HG02970 (cell line): Measurements from ENCODE around the gene RAB40A.
"Not testable (repeated sequence)": the region's sequence is repeated elsewhere in the genome, so short reads cannot be mapped to it uniquely, and the experiment has no call there.

ENCODE experiments used
- ATAC-seq: cut with Tn5 transposase; IDR thresholded peaks from one replicate; pipeline ENCODE4 v1.9.1; 2021; ENCODE audit warnings: mild to moderate bottlenecking, moderate library complexity, moderate number of reproducible peaks; ENCODE audit not compliant: unreplicated experiment, low FRiP score

RAB40A gene

DNA sequence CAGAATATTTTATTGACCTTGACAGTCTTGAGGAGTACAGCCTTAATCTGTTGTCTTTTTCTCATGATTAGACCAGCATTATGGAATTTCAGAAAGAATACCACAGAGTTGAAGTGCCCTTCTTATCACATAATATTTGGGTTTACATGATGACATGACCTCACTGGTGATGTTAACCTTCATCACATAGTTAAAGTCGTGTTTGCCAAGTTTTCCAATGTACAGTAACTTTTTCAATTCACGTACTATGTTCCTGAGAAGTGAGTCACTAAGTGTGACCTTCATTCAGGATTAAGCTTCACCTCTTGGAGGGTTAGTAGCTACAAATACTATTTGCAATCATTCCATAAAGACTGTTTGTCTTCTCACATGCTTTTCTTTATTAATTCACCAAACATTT, 52.1 kb downstream of the RAB40A start:
- ATAC-seq, result no peak

DNA sequence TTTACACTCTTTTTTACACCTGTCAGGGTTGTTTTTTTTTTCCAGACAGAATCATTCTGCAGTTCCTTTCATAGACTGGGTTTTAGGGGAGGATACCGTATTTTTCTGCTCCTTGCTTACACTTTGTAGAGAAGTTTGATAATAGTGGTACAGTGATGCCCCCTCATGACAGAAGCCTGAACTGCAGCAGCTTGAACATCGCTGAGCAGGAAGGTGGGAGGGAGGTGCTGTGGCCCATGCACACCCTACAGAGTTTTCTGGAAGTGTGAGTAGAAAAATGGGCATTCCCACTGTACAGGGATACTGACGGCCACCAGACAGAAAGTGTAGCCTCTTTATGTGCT, 54.5 kb downstream of the RAB40A start:
- peak; percentile 80 for ATAC-seq

DNA sequence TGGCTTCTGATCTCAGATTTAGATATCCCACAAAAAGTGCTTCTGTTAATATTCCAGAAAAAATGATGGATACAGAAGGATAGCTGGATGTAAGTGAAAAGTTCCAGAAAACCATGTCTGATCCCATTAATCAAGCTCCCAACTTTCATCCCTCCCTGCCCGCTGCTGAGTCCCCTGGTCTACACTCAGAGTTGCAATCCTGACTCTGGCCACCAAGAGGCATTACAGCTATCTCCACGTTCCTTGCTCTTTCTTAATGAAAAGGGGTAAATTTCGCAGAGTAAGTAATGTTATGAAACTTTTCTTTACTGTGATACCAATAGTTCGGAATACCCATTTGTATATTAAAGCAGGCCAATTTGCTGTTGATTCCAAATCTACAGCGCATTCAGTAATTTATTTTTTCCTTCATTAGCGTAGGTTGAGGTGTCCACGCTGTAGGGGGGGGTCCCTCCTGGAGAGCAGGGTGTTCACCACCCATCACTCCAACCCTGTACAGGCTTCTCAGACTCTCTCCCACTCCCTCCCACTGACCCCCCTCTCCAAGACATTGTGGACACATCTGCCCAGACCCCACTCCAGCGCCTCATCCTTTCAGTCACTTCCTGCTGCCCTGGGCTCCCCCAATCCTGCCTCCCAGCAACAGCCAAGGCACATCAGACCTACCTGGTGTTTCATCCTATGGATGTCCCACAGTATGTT, 55.1 kb downstream of the RAB40A start:
- ATAC-seq, result peak; percentile 44

DNA sequence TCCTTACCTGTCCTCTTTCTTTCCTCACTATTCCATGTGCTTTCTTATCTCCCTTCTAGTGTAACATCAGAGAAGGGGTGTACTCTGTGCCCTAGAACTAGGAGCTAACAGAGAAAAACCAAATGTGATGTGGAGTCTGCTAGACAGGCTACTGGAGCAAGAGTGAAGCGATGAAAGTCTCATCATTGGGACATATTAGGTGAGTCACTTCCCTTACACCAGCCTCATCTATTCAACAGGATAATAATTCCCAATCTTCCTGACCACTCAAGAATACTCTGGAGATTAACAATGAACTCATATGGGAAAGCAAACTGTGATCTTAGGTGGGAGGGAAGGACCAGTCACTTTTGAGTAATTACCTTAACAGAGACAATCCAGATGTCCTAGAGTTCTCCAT, 58.1 kb downstream of the RAB40A start:
- no peak for ATAC-seq

DNA sequence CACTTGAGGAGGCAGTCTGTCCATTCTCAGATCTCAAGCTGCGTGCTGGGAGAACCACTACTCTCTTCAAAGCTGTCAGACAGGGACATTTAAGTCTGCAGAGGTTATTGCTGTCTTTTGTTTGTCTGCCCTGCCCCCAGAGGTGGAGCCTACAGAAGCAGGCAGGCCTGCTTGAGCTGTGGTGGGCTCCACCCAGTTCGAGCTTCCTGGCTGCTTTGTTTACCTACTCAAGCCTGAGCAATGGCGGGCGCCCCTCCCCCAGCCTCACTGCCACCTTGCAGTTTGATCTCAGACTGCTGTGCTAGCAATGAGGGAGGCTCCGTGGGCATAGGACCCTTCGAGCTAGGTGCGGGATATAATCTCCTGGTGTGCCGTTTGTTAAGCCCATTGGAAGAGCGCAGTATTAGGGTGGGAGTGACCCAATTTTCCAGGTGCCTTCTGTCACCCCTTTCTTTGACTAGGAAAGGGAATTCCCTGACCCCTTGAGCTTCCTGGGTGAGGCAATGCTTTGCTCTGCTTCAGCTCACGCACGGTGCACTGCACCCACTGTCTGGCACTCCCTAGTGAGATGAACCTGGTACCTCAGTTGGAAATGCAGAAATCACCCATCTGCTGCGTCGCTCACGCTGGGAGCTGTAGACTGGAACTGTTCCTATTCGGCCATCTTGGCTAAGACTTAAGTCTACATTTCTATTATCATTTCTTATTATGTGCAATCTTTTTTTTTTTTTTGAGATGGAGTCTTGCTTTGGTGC, 59.1 kb downstream of the RAB40A start:
- ATAC-seq, result not testable (repeated sequence)

DNA sequence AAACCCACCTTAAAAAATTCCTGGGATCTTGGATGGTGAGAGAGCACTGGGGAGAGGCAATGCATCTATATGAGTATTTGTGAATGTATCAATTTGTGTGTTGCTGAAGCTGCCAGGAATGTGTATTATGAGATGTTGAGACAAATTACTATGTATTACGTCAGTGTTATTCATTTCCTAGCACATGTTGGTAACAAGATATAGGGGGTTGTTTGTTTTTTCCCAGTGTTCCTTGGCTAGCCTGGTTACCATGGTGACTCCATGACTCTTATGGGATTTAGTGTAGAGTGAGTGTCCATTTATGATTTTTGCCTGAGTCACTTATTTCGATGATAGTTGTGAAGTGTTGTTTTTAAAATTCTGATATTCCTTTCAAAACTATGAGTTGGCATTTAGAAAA, 65.6 kb downstream of the RAB40A start:
- no peak for ATAC-seq
